H1 (cell line): ENCODE results near the gene RAMP3. TPM values are rescaled to one million over a fixed set of nuclear protein-coding genes. Genes with fewer than 3 reads are reported as not detected.

Source experiments
- BCL11A ChIP-seq, 2 experiments: IDR thresholded peaks; one replicate each; pipeline ENCODE4 v1.6.1; 2011; ENCODE audit warnings: low read depth in 2 of 2, low read length in 2 of 2, mild to moderate bottlenecking in 2 of 2
- CHD7 ChIP-seq: fragments of 300-600 bp; sonication (generic); IDR thresholded peaks from 2 replicates; pipeline ENCODE4 v1.7.1; 2012; ENCODE audit warnings: low read length, moderate library complexity, mild to moderate bottlenecking, inconsistent platforms; ENCODE audit not compliant: insufficient replicate concordance
- CTBP2 ChIP-seq: IDR thresholded peaks from 2 replicates; pipeline ENCODE4 v1.7.0; 2011; ENCODE audit warnings: borderline replicate concordance, mild to moderate bottlenecking, moderate library complexity, mixed read lengths, low read length; ENCODE audit not compliant: insufficient read depth, insufficient read length
- EZH2 ChIP-seq: fragments of 200-600 bp; sonication (generic); IDR thresholded peaks from 2 replicates; pipeline ENCODE4 v1.7.1; 2012; ENCODE audit warnings: low read depth, mild to moderate bottlenecking, moderate library complexity, low read length, inconsistent platforms; ENCODE audit not compliant: severe bottlenecking
- HDAC2 ChIP-seq, 2 experiments: fragments of 300-600 bp in 1 of 2; sonication (generic) in 1 of 2; IDR thresholded peaks; 2 replicates each; pipeline ENCODE4 v1.6.1; 2011 to 2012; ENCODE audit warnings: low read depth in 2 of 2, low read length in 2 of 2, mild to moderate bottlenecking in 2 of 2, moderate library complexity in 2 of 2, borderline replicate concordance in 1 of 2, inconsistent platforms in 1 of 2
- KDM5A ChIP-seq: fragments of 200-600 bp; IDR thresholded peaks from 2 replicates; pipeline ENCODE4 v1.7.1; 2012; ENCODE audit warnings: mild to moderate bottlenecking, low read length, inconsistent platforms, mixed read lengths
- NRF1 ChIP-seq: IDR thresholded peaks from 2 replicates; pipeline ENCODE4 v1.6.1; 2011; ENCODE audit warnings: mild to moderate bottlenecking, low read depth, low read length, improper control_type of control experiment
- POLR2AphosphoS5 ChIP-seq: IDR thresholded peaks from 2 replicates; pipeline ENCODE4 v1.6.1; 2011; ENCODE audit warnings: low read depth, low read length
- TBP ChIP-seq: IDR thresholded peaks from 2 replicates; pipeline ENCODE4 v1.6.1; 2011; ENCODE audit warnings: low read depth, low read length, improper control_type of control experiment
- TCF12 ChIP-seq: IDR thresholded peaks from 2 replicates; pipeline ENCODE4 v1.6.1; 2011; ENCODE audit warnings: low read depth, mild to moderate bottlenecking, low read length
- polyA plus RNA-seq, 7 experiments: library from polyadenylated mRNA; depleted of rRNA in 3 of 7; stranded (reverse) in 5 of 7; unstranded in 2 of 7; fragments of >200 nt in 5 of 7; fragments of 200-250 nt in 2 of 7; gene quantifications; 1 replicate in 5 of 7; 2 replicates in 1 of 7; 4 replicates in 1 of 7; pipeline versions ENCODE4 v1.2.1 to v1.2.3, GENCODE V29; 2011 to 2013; ENCODE audit warnings: missing spikeins in 2 of 7, mixed read lengths in 2 of 7
- total RNA-seq: library from RNA; stranded (reverse); fragmentation: NEBNext Ultra II Directional; extraction: Animal tissue kit (Norgen Biotek cat#: 25700); gene quantifications from 2 replicates; pipeline ENCODE4 v1.2.1, GENCODE V29; 2021

The RAMP3 gene
- total and polyA plus RNA-seq, 2 of the 8 experiments (the other 6 are each of a cell fraction or from before 2014, with no cell fraction given) = 0.88 to 0.98 TPM

- no peak for TF ChIP-seq CHD7
- no peak for TF ChIP-seq POLR2AphosphoS5
- TF ChIP-seq BCL11A (IDR thresholded peaks at IDR 0.05; ENCODE audit: low read depth in 2 of 2, low read length in 2 of 2) = no peak
- TF ChIP-seq KDM5A = no peak
- TF ChIP-seq CTBP2 = no peak
- TF ChIP-seq EZH2 = no peak
- TF ChIP-seq HDAC2 (IDR thresholded peaks at IDR 0.05; ENCODE audit: borderline replicate concordance in 1 of 2, low read depth in 2 of 2, low read length in 2 of 2) = no peak
- no peak for TF ChIP-seq TCF12
- no peak for TF ChIP-seq NRF1
- TF ChIP-seq TBP = no peak
Observed at GRCh38 chr7:45217358-45217757, 59.8 kb downstream of the RAMP3 start (continued).
